HUES64 (cell line): ENCODE measurements around the gene CPB2.

Source experiments
- H3K27ac ChIP-seq: 2 replicates; pipeline ENCODE4 v1.7.0; 2013; ENCODE audit warnings: low read depth, low read length, inconsistent platforms
- H3K27me3 ChIP-seq: 2 replicates; pipeline ENCODE4 v1.6.1; 2013; ENCODE audit warnings: mild to moderate bottlenecking, low read length; ENCODE audit not compliant: insufficient read depth
- H3K36me3 ChIP-seq: 2 replicates; pipeline ENCODE4 v1.6.1; 2013; ENCODE audit warnings: mild to moderate bottlenecking, low read length; ENCODE audit not compliant: insufficient read depth
- H3K4me1 ChIP-seq: 2 replicates; pipeline ENCODE4 v1.6.1; 2013; ENCODE audit warnings: mild to moderate bottlenecking, low read length, moderate library complexity; ENCODE audit not compliant: insufficient read depth
- H3K4me3 ChIP-seq: 2 replicates; pipeline ENCODE4 v1.5.1; 2013; ENCODE audit warnings: mild to moderate bottlenecking, low read length, moderate library complexity
- H3K9ac ChIP-seq: 2 replicates; pipeline ENCODE4 v1.6.1; 2013; ENCODE audit warnings: mild to moderate bottlenecking, low read depth, low read length
- H3K9me3 ChIP-seq: 2 replicates; pipeline ENCODE4 v1.6.1; 2013; ENCODE audit warnings: low read depth, low read length; ENCODE audit not compliant: insufficient read depth
- WGBS: fragments of 150-250, 120-280 bp; methylation state at CpG from one replicate; pipeline ENCODE4 v1.1.7; 2013; ENCODE audit warnings: missing lambda C conversion rate; 5-methylcytosine and 5-hydroxymethylcytosine counted together

CPB2 gene

DNA sequence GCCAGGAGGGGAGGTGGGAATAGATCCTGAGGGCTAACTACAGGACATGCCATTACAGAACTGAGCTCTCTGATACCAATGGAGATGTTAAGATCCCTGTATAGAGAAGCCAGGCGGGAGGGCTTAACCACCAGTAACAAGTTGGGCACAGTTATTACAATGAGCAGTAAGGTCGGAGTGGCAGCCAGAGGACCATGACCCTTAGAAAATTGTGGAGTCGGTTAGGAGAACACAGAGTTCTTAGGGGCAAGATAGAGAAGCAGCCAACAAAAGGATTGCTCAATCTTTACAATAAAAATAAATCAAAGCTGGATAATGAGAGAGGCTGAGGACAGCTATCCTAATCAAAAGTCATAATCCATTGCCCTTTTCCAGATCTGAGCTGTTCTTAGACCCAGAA, 10.4 kb downstream of the CPB2 start:
- Histone ChIP-seq H3K9ac (no peak overlapping the region), H3K36me3 (no peaks in the 10 kb centered on the region), H3K27ac (no peak overlapping the region), H3K4me1 (no peaks in the 10 kb centered on the region), H3K27me3 (no peaks in the 10 kb centered on the region), H3K4me3 (no peak overlapping the region), H3K9me3 (no peaks in the 10 kb centered on the region)
- WGBS: 95% methylated on average over 3 of the region's 3 CpGs

DNA sequence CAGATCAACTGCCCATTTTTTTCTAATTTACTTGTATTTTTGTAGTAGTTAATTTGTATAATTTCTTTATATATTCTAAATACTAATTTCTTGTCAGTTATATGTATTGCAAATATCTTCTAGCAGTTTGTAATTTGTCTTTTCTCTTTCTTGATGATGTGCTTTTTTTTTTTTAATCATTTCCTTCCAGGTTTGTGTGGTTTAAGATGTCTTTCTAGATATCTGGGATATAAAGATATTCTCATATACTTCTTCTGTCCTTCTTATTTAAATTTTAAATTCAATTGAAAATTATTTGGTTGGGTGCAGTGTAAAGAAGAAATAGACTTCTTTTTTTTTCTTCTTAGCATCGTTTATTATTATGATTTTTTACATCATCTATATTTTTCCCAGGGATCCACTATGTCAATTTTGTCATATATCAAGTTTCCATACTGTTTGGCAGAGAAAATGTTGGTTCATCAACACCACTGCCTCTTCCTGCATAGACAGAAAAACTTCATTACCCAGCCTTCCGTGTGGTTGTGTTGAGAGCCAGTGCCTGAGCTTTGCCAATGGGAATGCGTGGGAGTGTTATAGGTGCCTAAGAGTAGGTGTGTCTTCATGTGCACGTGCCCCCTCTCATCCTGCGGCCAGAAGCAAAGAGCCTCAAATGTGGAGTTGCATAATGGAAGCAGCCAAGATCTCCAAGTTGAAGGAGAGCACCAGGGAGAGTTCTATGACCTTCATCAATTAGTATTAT, 15.8 kb downstream of the CPB2 start:
- Histone ChIP-seq H3K9me3 (no peaks in the 10 kb centered on the region), H3K27ac (no peak overlapping the region), H3K4me1 (no peaks in the 10 kb centered on the region), H3K9ac (no peak overlapping the region), H3K4me3 (no peak overlapping the region), H3K36me3 (no peaks in the 10 kb centered on the region), H3K27me3 (no peaks in the 10 kb centered on the region)
- 82% methylated on average over 4 of the region's 5 CpGs for WGBS

DNA sequence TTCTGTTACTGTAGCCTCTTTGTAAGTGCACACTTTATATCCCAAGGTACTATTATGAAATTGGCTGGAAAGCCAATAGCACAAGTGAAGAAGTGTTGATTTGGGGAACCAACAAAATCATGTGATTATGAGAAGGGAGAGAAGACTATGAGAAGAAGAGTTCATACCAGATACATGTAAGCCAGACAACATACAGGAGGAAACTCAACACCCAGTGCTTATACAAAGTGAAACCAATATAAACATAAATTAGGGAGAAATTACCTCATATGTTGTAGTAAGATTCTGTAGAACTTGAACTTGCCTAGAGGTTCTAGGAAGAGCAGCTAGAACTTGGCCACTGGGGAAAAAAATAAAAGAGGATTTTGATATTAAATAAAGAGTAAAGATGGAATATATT, 17.4 kb downstream of the CPB2 start:
- no peaks in the 10 kb centered on the region for H3K36me3 ChIP-seq
- H3K27me3 ChIP-seq: no peaks in the 10 kb centered on the region
- H3K27ac ChIP-seq: no peak overlapping the region
- H3K4me3 ChIP-seq: no peak overlapping the region
- no peaks in the 10 kb centered on the region for H3K9me3 ChIP-seq
- no peak overlapping the region for H3K9ac ChIP-seq
- H3K4me1 ChIP-seq: no peaks in the 10 kb centered on the region

DNA sequence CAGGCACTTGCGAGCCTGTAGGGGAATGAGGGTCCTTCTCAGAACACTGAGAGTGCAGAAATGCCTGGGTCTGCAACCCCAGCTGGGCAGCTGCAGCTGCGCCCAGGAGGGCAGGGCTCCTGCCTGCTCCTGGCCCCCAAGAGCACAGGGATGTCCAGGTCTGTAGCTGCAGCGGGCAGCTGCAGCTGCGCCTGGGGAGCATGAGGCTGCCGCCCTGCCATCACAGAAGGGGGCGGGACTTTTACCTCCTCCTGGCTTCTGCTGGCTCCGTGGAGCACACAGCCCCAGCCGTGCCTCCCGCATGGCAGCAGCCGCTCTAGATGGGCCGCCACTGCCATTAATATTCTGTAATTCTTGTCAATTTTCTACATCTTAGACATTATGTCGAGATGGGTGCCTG, 17.8 kb downstream of the CPB2 start:
- Histone ChIP-seq H3K4me1 (no peaks in the 10 kb centered on the region), H3K27ac (no peak overlapping the region), H3K4me3 (no peak overlapping the region), H3K9ac (no peak overlapping the region), H3K9me3 (no peaks in the 10 kb centered on the region), H3K36me3 (no peaks in the 10 kb centered on the region), H3K27me3 (no peaks in the 10 kb centered on the region)
- 92% methylated on average over 12 of the region's 12 CpGs for WGBS

DNA sequence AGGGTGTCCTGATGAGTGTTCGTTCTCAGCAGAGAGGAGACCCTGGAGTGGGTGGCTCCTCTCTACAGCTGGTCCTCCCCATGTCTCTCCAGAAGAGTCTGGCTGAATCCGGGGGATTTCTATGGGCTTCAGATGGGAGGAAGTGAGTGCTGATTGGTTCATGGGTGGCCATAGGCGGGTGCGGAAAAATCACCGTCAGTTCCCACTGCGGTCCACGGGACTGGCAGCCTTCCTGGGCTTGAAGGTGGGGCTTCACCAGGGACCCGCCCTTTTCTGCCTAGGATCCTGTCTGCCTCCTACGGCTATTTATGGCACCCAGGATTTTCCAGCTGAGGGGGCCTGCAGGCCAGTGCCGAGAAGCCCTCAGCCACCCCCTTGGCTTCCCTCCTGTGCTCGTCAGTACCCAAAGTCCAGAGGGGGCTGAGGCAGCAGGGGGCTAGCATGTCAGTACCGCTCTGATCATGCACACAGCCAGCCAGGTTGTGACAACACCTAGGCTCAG, 18.4 kb downstream of the CPB2 start:
- no peak overlapping the region for H3K4me3 ChIP-seq
- 88% methylated on average over 12 of the region's 12 CpGs for WGBS
- no peaks in the 10 kb centered on the region for H3K27me3 ChIP-seq
- H3K9me3 ChIP-seq: no peaks in the 10 kb centered on the region
- H3K9ac ChIP-seq: no peak overlapping the region
- H3K4me1 ChIP-seq: no peaks in the 10 kb centered on the region
- no peaks in the 10 kb centered on the region for H3K36me3 ChIP-seq
- H3K27ac ChIP-seq: no peak overlapping the region

DNA sequence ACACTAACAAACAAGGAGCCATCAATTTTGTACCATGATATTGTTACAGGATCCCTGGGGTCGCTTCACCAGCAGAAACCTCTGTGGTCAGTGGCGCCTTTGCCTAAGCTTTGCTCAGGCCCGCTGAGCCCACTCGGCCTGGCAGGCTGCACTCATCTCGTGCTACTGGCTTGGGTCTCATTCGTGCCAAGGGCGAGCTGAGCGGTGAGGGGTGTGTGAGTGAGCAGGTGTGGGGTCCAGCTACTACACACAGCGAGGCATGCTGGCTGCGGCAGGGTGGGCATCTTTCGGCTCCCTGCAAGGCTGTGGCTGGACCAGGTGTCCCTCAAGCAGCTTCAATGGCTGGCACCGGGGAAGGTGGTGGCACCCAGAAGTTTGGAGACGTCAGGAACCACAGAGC, 19.1 kb downstream of the CPB2 start:
- WGBS: 96% methylated on average over 13 of the region's 13 CpGs
- no peaks in the 10 kb centered on the region for H3K9me3 ChIP-seq

DNA sequence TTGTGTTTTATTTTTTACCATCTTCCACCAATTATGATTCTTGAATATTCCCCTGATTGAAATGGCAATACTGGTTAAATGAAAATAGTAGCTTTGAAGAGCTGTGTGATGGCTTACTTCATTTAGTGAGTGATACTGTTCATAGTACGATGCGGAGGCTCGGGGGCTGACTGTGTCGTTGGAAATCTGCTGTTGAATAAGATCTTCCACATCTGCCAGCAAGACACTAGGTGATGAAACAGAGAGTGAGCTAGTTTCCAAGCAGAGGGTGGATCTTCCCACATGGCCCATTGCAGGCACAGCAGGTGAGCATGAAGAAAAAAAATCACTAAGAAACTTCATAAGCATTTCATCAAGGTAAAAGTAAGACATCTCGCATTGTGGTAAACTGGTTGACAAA, 22.5 kb downstream of the CPB2 start:
- no peak overlapping the region for H3K27ac ChIP-seq
- no peaks in the 10 kb centered on the region for H3K36me3 ChIP-seq
- WGBS: 96% methylated on average over 5 of the region's 5 CpGs
- H3K9ac ChIP-seq: no peak overlapping the region
- no peaks in the 10 kb centered on the region for H3K27me3 ChIP-seq
- H3K4me1 ChIP-seq: no peaks in the 10 kb centered on the region
- H3K9me3 ChIP-seq: no peaks in the 10 kb centered on the region
- H3K4me3 ChIP-seq: no peak overlapping the region

More for the DNA sequence above, 19.1 kb downstream of the CPB2 start:
- no peak overlapping the region for H3K9ac ChIP-seq
- H3K27ac ChIP-seq: no peak overlapping the region
- no peak overlapping the region for H3K4me3 ChIP-seq
- no peaks in the 10 kb centered on the region for H3K27me3 ChIP-seq
- H3K36me3 ChIP-seq: no peaks in the 10 kb centered on the region
- H3K4me1 ChIP-seq: no peaks in the 10 kb centered on the region

DNA sequence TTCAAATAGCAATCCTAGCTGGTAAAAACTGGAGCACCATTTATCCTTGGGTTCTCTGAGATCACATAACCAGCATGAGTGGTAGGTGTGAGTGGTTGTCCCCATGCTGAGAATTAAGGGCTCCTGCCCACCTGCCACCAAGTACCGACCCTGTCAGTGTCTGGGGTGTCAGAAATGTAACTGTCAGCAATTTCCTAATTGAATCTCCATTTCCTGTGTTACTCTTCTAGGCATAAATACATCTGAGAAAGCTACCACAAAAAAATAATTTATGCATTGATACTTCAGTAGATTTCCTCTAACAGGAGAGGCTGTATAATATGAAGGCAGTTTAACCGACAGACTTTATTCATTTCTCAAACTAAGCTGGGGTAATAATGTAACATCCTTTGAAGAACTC, 25.1 kb downstream of the CPB2 start:
- Histone ChIP-seq H3K27ac (no peak overlapping the region), H3K9me3 (no peaks in the 10 kb centered on the region), H3K9ac (no peak overlapping the region), H3K4me1 (no peaks in the 10 kb centered on the region), H3K36me3 (no peaks in the 10 kb centered on the region), H3K4me3 (no peak overlapping the region), H3K27me3 (no peaks in the 10 kb centered on the region)
- WGBS: 88% methylated on average over 1 of the region's 2 CpGs

DNA sequence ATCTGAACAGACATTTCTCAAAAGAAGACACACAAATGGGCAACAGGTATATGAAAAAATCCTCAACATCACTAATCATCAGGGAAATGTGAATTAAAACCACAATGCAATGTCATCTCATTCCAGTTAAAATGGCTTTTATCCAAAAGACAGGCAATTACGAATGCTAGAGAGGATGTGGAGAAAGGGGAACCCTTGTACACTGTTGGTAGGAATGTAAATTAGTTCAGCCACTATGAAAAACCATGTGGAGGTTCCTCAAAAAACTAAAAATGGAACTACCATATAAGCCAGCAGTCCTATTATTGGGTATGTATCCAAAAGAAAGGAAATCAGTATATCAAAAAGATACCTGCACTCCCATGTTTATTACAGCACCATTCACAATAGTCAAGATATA, 27.6 kb downstream of the CPB2 start:
- Histone ChIP-seq H3K36me3 (no peaks in the 10 kb centered on the region), H3K9ac (no peak overlapping the region), H3K4me1 (no peaks in the 10 kb centered on the region), H3K27me3 (peaks cover 2% of the 10 kb centered on the region; the same call in 1 of the 2 replicates), H3K4me3 (no peak overlapping the region), H3K9me3 (no peaks in the 10 kb centered on the region), H3K27ac (no peak overlapping the region)
- 92% methylated on average over 1 of the region's 1 CpG for WGBS

DNA sequence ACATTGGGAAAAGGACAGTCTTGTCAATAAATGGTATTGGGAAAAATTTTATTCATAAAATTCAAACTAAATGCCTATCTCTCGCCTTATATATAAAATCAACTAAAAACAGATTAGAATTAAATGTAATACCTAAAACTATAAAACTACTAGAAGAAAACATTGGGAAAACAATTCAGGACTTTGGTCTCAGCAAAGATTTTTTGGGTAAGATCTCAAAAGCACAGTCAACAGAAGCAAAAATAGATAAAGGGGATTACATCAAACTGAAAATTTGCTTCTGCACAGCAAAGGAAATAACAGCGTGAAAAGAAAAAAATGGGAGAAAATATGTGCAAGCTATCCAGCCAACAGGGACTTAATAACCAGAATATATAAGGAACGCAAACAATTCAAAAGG, 28.0 kb downstream of the CPB2 start:
- H3K36me3 ChIP-seq: no peaks in the 10 kb centered on the region
- no peaks in the 10 kb centered on the region for H3K9me3 ChIP-seq
- H3K9ac ChIP-seq: no peak overlapping the region
- peaks cover 2% of the 10 kb centered on the region; the same call in 1 of the 2 replicates for H3K27me3 ChIP-seq
- no peaks in the 10 kb centered on the region for H3K4me1 ChIP-seq
- no peak overlapping the region for H3K4me3 ChIP-seq
- 88% methylated on average over 2 of the region's 3 CpGs for WGBS
- H3K27ac ChIP-seq: no peak overlapping the region

DNA sequence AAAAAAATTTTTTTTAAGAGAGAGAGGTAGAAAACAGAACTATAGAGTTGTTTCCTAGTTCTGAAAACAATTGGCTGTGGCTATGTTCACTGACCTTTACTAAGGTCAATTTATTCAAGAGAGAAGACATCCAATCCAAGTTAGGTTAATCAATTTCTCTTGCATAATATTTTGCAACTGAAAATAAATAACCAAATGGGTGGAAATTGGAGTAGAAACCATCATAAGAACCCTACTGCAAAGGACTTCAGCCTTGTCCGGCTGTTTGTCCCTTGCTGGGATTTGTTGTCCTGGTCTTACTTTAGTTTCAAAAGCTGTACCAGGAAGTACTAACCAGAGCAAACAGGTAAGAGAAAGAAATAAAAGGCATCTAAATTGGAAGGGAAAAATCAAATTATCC, 29.0 kb downstream of the CPB2 start:
- Histone ChIP-seq H3K9ac (no peak overlapping the region), H3K27ac (no peak overlapping the region), H3K36me3 (no peaks in the 10 kb centered on the region), H3K4me3 (no peak overlapping the region), H3K27me3 (peaks cover 2% of the 10 kb centered on the region; the same call in 1 of the 2 replicates), H3K9me3 (no peaks in the 10 kb centered on the region), H3K4me1 (no peaks in the 10 kb centered on the region)
- 100% methylated on average over 1 of the region's 1 CpG for WGBS
